HFFc6 (cell line): Measurements from ENCODE around the gene MTHFR. TPM values are rescaled to one million over a fixed set of nuclear protein-coding genes. Genes with fewer than 3 reads are reported as not detected.

Source experiments
- DNase-seq: peaks from one replicate; pipeline ENCODE4 v3.0.0-alpha.2; 2018
- H3K27ac Mint-ChIP-seq: 2 replicates; pipeline ENCODE4 v1.8.0; 2020; ENCODE audit warnings: mild to moderate bottlenecking, mixed read lengths
- H3K27me3 Mint-ChIP-seq: 2 replicates; pipeline ENCODE4 v1.8.0; 2021; ENCODE audit warnings: mild to moderate bottlenecking, moderate library complexity, mixed read lengths; ENCODE audit not compliant: insufficient read depth
- H3K36me3 Mint-ChIP-seq: 2 replicates; pipeline ENCODE4 v1.8.0; 2021; ENCODE audit warnings: low read depth, mixed read lengths
- H3K4me1 Mint-ChIP-seq: 2 replicates; pipeline ENCODE4 v1.8.0; 2020; ENCODE audit warnings: low read depth, mixed read lengths
- H3K4me3 Mint-ChIP-seq: 2 replicates; pipeline ENCODE4 v1.8.0; 2020; ENCODE audit warnings: mild to moderate bottlenecking, moderate library complexity, mixed read lengths
- H3K9me3 Mint-ChIP-seq: 2 replicates; pipeline ENCODE4 v1.8.0; 2020; ENCODE audit warnings: mild to moderate bottlenecking, mixed read lengths
- total RNA-seq, 6 experiments: library from RNA; stranded (reverse); fragmentation: NEBNext Ultra II Directional; extraction: Animal tissue kit (Norgen Biotek cat#: 25700); gene quantifications; 2 replicates in 1 of 6; 3 replicates in 5 of 6; pipeline ENCODE4 v1.2.3, GENCODE V29; 2021
- TF ChIP-seq, protein P1 (sequence below): fragments of 200-600 bp; sonication (generic); IDR thresholded peaks from 2 replicates; pipeline ENCODE4 v1.5.0; 2021; ENCODE audit warnings: antibody characterized with exemption, mild to moderate bottlenecking

The MTHFR gene
- total RNA-seq, 6 experiments from 2014 or later, result 9.4 to 11.7 (median 10.5) TPM

DNA sequence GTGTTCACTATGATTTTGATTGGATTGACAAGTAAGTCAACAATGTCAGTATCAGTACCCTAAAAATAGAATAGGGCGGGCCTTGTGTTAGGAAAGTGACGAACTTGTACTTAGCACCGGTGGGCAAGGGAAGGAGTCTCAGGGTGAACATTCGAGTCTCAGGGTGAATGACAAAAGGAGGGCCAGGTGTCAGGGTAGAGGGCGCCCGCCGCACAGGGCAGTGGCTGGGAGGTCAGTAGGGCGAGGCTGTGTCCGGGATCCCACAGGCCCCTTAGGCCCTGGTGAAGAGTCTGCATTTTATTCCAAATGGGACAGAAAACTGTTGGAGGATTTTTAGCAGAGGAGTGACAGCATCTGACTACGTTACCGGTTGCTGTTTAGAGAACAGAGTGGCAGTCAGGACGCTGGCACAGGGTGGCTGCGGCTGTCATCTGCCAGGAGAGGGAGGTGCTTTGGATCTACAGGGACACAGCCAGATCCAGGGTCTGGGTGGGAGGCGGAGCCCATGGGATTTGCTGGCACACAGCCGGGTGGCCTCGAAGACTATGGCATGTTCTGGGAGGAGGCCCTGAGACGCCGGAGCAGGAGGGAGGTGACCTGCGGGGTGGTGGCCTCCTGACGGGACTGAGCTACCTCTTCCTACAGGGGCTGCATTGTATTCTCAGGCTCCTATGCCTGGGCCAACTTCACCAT lies 58.8 kb downstream of the MTHFR start:
- Mint-ChIP-seq H3K27me3 (peaks cover 2% of the 10 kb centered on the region), H3K36me3 (no peaks in the 10 kb centered on the region), H3K4me3 (no peak overlapping the region), H3K4me1 (peaks cover 13% of the 10 kb centered on the region), H3K9me3 (no peaks in the 10 kb centered on the region), H3K27ac (no peak overlapping the region)
- TF ChIP-seq, protein P1, sequence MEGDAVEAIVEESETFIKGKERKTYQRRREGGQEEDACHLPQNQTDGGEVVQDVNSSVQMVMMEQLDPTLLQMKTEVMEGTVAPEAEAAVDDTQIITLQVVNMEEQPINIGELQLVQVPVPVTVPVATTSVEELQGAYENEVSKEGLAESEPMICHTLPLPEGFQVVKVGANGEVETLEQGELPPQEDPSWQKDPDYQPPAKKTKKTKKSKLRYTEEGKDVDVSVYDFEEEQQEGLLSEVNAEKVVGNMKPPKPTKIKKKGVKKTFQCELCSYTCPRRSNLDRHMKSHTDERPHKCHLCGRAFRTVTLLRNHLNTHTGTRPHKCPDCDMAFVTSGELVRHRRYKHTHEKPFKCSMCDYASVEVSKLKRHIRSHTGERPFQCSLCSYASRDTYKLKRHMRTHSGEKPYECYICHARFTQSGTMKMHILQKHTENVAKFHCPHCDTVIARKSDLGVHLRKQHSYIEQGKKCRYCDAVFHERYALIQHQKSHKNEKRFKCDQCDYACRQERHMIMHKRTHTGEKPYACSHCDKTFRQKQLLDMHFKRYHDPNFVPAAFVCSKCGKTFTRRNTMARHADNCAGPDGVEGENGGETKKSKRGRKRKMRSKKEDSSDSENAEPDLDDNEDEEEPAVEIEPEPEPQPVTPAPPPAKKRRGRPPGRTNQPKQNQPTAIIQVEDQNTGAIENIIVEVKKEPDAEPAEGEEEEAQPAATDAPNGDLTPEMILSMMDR, result no peak
- no peak for DNase-seq

- DNase-seq, result peak; percentile 14
- Mint-ChIP-seq H3K9me3 (no peaks in the 10 kb centered on the region), H3K27ac (no peak overlapping the region), H3K36me3 (no peaks in the 10 kb centered on the region), H3K27me3 (no peaks in the 10 kb centered on the region; the same call in 1 of the 2 replicates), H3K4me3 (no peak overlapping the region), H3K4me1 (peaks cover 13% of the 10 kb centered on the region)
- TF ChIP-seq, protein P1, result no peak
These were observed 59.7 kb downstream of the MTHFR start for GRCh38 chr1:11746092-11746491.

- Mint-ChIP-seq H3K36me3 (no peaks in the 10 kb centered on the region), H3K9me3 (no peaks in the 10 kb centered on the region), H3K27ac (no peak overlapping the region), H3K4me3 (no peak overlapping the region), H3K27me3 (no peaks in the 10 kb centered on the region; the same call in 1 of the 2 replicates), H3K4me1 (peaks cover 21% of the 10 kb centered on the region)
- TF ChIP-seq, protein P1, result no peak
- DNase-seq, result no peak
These were observed 61.5 kb downstream of the MTHFR start for GRCh38 chr1:11744287-11744686.

GRCh38 chr1:11741919-11742558 lies 63.7 kb downstream of the MTHFR start:
- no peak overlapping the region for H3K4me3 Mint-ChIP-seq
- no peaks in the 10 kb centered on the region; the same call in 1 of the 2 replicates for H3K36me3 Mint-ChIP-seq
- no peaks in the 10 kb centered on the region for H3K9me3 Mint-ChIP-seq
- TF ChIP-seq, protein P1, result no peak
- H3K4me1 Mint-ChIP-seq, result peaks cover 25% of the 10 kb centered on the region
- H3K27me3 Mint-ChIP-seq, result no peaks in the 10 kb centered on the region; the same call in none of the 2 replicates
- no peak overlapping the region for H3K27ac Mint-ChIP-seq
- DNase-seq, result no peak

DNA sequence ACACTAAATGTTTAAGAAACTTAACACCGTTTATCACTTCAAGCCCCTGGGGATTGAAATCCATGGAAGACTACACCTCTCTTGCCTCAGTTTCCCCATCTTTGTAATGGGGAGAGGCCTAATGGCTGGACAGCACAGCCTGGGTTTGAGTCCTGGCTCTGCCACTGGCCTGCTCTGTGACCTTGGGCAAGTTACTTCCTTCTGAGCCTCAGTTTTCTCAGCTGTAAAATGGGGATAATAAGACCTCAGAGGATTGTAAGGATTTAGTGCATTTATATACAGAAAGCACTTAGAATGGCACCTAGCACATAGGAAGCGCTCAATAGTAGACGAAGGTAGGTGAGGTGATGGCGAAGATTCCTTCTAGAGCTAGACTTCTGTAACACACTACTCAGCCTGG lies 64.3 kb downstream of the MTHFR start:
- DNase-seq, result no peak
- H3K36me3 Mint-ChIP-seq, result no peaks in the 10 kb centered on the region; the same call in 1 of the 2 replicates
- H3K27me3 Mint-ChIP-seq, result no peaks in the 10 kb centered on the region; the same call in none of the 2 replicates
- no peak overlapping the region for H3K27ac Mint-ChIP-seq
- peaks cover 24% of the 10 kb centered on the region for H3K4me1 Mint-ChIP-seq
- H3K9me3 Mint-ChIP-seq, result no peaks in the 10 kb centered on the region
- no peak overlapping the region for H3K4me3 Mint-ChIP-seq
- TF ChIP-seq, protein P1, result no peak
